Bronchial epithelial cell (primary cell): ENCODE results near the gene ACADM. TPM values are rescaled to one million over a fixed set of nuclear protein-coding genes. Genes with fewer than 3 reads are reported as not detected.
A peak's percentile ranks its signal among the peaks of the same experiment; 100 is the strongest.
"Not testable (repeated sequence)": the region's sequence is repeated elsewhere in the genome, so short reads cannot be mapped to it uniquely, and the experiment has no call there.

ENCODE experiments used
- DNase-seq: peaks from one replicate; pipeline ENCODE4 v3.0.0-alpha.2; 2010; ENCODE audit warnings: low read depth
- FAIRE-seq: peaks from 2 replicates; lab custom pipeline; 2011; peaks lifted over from hg19 to GRCh38; lab: Jason Lieb, UNC
- H3K27me3 ChIP-seq: 2 replicates; pipeline ENCODE4 v1.5.1; 2011; ENCODE audit warnings: low read length; ENCODE audit not compliant: control insufficient read depth, insufficient read depth
- H3K36me3 ChIP-seq: 2 replicates; pipeline ENCODE4 v1.5.1; 2011; ENCODE audit warnings: low read length; ENCODE audit not compliant: control insufficient read depth, insufficient read depth
- H3K4me3 ChIP-seq: 2 replicates; pipeline ENCODE4 v1.5.1; 2011; ENCODE audit warnings: mild to moderate bottlenecking, low read depth, low read length, control low read depth
- total RNA-seq: library from RNA; depleted of rRNA; stranded (reverse); fragments of >200 nt; gene quantifications from 2 replicates; pipeline ENCODE4 v1.2.1, GENCODE V29; 2014
- TF ChIP-seq, protein P1 (sequence below): IDR thresholded peaks from 2 replicates; pipeline ENCODE4 v1.5.1; 2011; ENCODE audit warnings: mild to moderate bottlenecking, moderate library complexity, low read length, control low read depth, inconsistent platforms; ENCODE audit not compliant: insufficient read depth, severe bottlenecking

The ACADM gene
- total RNA-seq: 13.7 TPM in 2 replicates

GRCh38 chr1:75724472-75725022 is at the start of gene ACADM:
TSS of gene ACADM (plus strand) at chr1:75724709. CDS start at chr1:75724788, 79 bp downstream.
- Histone ChIP-seq H3K27me3 (no peaks in the 10 kb centered on the region), H3K36me3 (no peaks in the 10 kb centered on the region), H3K4me3 (peak within 1 kb of the TSS; percentile 94)
- DNase-seq (peak; percentile 56), FAIRE-seq (no peak)
- TF ChIP-seq, protein P1, sequence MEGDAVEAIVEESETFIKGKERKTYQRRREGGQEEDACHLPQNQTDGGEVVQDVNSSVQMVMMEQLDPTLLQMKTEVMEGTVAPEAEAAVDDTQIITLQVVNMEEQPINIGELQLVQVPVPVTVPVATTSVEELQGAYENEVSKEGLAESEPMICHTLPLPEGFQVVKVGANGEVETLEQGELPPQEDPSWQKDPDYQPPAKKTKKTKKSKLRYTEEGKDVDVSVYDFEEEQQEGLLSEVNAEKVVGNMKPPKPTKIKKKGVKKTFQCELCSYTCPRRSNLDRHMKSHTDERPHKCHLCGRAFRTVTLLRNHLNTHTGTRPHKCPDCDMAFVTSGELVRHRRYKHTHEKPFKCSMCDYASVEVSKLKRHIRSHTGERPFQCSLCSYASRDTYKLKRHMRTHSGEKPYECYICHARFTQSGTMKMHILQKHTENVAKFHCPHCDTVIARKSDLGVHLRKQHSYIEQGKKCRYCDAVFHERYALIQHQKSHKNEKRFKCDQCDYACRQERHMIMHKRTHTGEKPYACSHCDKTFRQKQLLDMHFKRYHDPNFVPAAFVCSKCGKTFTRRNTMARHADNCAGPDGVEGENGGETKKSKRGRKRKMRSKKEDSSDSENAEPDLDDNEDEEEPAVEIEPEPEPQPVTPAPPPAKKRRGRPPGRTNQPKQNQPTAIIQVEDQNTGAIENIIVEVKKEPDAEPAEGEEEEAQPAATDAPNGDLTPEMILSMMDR: no peak

GRCh38 chr1:75677443-75677842 is 47.1 kb upstream of the ACADM start:
- no peak overlapping the region for H3K4me3 ChIP-seq
- no peaks in the 10 kb centered on the region for H3K27me3 ChIP-seq
- FAIRE-seq (no peak), DNase-seq (no peak)
- TF ChIP-seq, protein P1: no peak
- H3K36me3 ChIP-seq: no peaks in the 10 kb centered on the region

DNA sequence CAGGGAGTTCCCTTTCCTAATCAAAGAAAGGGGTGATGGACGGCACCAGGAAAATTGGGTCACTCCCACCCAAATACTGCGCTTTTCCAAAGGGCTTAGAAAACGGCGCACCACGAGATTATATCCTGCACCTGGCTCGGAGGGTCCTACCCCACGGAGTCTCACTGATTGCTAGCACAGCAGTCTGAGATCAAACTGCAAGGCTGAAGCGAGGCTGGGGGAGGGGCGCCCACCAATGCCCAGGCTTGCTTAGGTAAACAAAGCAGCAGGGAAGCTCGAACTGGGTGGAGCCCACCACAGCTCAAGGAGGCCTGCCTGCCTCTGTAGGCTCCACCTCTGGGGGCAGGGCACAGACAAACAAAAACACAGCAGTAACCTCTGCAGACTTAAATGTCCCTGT is 46.5 kb upstream of the ACADM start:
- FAIRE-seq, H3K4me3 ChIP-seq, H3K36me3 ChIP-seq, H3K27me3 ChIP-seq, DNase-seq: not testable (repeated sequence)

GRCh38 chr1:75690547-75690946 is 34.0 kb upstream of the ACADM start:
- TF ChIP-seq, protein P1: no peak
- Histone ChIP-seq H3K27me3 (no peaks in the 10 kb centered on the region), H3K4me3 (no peak overlapping the region), H3K36me3 (no peaks in the 10 kb centered on the region)
- DNase-seq: no peak
- FAIRE-seq: no peak

GRCh38 chr1:75693551-75693950 is 31.0 kb upstream of the ACADM start:
- DNase-seq (no peak), FAIRE-seq (no peak)
- H3K36me3 ChIP-seq: no peaks in the 10 kb centered on the region
- no peaks in the 10 kb centered on the region for H3K27me3 ChIP-seq
- H3K4me3 ChIP-seq: no peak overlapping the region
- TF ChIP-seq, protein P1: no peak

DNA sequence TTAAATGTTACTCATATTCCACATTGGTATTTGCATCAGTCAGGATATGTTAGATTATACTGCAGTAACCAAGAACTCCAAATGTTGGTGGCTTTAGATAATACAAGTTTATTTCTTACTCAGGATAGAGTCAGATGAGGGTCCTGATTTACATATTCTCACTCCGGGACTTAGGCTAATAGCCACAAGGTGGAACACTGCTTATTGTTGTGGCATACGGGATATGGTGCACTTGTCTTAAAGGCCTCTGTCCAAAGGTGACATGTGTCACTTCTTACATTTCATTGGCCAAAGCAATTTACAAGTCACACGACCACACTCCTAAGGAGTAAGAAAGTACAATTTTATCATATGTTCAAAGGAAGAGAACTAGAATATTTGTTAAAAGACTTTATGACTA is 28.5 kb upstream of the ACADM start:
- no peak for DNase-seq
- H3K4me3 ChIP-seq: no peak overlapping the region
- TF ChIP-seq, protein P1: no peak
- no peak for FAIRE-seq
- H3K27me3 ChIP-seq: no peaks in the 10 kb centered on the region
- no peaks in the 10 kb centered on the region for H3K36me3 ChIP-seq
